NCI-H82 treated with DMSO at 0.1 percent for 48 hours (cell line): ENCODE data around the gene SLC25A6.
"Not testable (repeated sequence)": the region's sequence is repeated elsewhere in the genome, so short reads cannot be mapped to it uniquely, and the experiment has no call there.

Experiments
- DNase-seq: peaks from one replicate; lab custom pipeline; 2025; ENCODE audit not compliant: unreplicated experiment; lab: John Stamatoyannopoulos, UW

Gene SLC25A6

GRCh38 chrX:1390621-1391369 is 1.1 kb downstream of the SLC25A6 start:
- no peak for DNase-seq

- no peak for DNase-seq
Measured at GRCh38 chrX:1389993-1390285, 2.0 kb downstream of the SLC25A6 start.

DNA sequence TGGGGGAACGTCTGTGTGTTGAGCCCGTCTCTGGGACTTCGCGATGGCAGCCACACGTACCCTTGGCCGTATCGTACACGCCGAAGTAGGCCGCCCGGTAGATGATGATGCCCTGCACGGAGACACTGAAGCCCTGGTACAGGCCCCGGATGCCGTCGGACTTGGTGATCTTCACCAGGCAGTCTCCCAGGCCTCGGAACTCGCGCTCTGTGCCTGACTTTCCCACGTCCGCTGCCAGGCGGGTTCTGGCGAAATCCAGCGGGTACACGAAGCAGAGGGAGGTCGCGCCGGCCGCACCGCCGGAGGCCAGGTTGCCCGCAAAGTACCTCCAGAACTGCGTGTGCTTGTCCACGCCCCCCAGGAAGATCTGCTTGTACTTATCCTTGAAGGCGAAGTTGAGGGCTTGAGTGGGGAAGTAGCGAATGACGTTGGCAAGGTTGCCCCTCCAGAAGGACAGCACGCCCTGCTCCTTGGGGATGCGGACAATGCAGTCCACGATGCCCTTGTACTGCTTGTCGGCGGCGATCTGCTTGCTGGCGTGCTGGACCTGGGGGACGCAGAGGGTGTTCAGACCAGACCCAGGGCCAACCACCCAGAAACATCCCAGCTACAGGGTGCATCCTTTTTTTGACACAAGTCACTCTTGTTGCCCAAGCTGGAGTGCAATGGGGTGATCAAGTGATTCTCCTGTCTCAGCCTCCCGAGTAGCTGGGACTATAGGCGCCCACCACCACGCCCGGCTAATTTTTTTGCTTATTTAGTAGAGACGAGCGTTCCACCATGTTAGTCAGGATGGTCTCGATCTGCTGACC is 2.5 kb downstream of the SLC25A6 start:
- no peak for DNase-seq

- DNase-seq, result no peak
Measured at GRCh38 chrX:1388651-1389050, 3.3 kb downstream of the SLC25A6 start.

GRCh38 chrX:1387141-1387776 is 4.7 kb downstream of the SLC25A6 start:
- DNase-seq, result no peak

- DNase-seq, result no peak
Measured at GRCh38 chrX:1386338-1387127, 5.4 kb downstream of the SLC25A6 start.

- no peak for DNase-seq
Measured at GRCh38 chrX:1385253-1386223, 6.4 kb downstream of the SLC25A6 start.

- DNase-seq, result no peak
Measured at GRCh38 chrX:1384658-1385252, 7.2 kb downstream of the SLC25A6 start.

DNA sequence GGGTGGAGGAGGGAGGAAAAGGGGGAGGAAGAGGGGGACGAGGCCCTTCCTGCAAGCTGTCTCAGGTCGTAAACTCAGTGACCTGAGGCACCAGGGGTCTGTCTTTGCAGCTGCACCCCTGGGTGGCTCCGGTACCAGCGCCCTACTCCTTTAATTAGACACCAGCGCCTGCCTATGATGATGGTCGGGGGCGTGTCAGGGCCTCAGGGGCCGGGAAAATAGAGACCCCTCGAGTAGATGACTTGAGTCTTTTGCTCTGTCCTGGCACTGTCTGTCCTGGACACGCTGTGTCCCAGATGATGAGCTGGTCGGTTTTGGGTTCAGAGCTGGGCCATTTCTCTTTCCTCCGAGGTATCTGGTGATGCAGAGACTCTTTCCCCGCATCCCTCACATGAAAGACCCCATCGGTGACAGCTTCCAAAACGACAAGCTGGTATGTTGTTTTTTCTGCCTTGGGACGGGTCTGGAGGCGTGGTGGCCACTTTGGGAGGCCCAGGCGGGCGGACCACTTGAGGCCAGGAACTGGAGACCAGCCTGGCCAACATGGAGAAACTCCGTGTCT is 11.2 kb downstream of the SLC25A6 start:
- no peak for DNase-seq

GRCh38 chrX:1378306-1378759 is 13.6 kb downstream of the SLC25A6 start:
- no peak for DNase-seq

- no peak for DNase-seq
Measured at GRCh38 chrX:1368385-1368698, 23.6 kb downstream of the SLC25A6 start.

GRCh38 chrX:1366363-1366762 is 25.6 kb downstream of the SLC25A6 start:
- not testable (repeated sequence) for DNase-seq

GRCh38 chrX:1361910-1362309 is 30.0 kb downstream of the SLC25A6 start:
- DNase-seq, result no peak

DNA sequence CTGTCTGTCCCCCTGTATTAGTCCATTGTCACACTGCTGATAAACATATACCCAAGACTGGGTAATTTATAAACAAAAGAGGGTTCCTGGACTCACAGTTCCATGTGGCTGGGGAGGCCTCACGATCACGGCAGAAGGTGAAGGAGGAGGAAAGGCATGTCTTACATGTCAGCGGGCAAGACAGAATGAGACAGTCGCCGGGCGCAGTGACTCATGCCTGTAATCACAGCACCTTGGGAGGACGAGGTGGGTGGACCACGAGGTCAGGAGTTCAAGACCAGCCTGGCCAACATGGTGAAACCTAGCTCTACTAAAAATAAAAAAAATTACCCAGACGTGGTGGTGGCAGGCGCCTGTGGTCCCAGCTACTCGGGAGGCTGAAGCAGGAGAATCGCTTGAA is 30.6 kb downstream of the SLC25A6 start:
- no peak for DNase-seq

- DNase-seq, result no peak
Measured at GRCh38 chrX:1360171-1360570, 31.7 kb downstream of the SLC25A6 start.

DNA sequence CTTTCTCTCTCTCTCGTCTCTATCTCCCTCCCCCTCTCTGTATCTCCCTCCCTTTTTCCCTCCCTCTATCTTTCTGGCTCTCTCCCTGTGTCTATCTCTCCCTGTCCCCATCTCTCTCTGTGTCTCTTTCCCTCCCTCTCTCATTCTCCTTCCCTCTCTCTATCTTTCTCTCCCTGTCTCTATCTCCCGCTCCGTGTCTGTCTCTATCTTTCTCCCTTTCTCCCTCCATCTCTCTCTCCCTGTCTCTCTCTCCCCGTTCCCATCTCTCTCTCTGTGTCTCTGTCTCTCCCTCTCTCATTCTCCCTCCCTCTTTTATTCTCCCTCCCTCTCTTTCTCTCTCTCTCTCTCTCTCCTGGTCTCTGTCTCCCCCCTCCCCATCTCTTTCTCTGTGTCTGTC is 32.4 kb downstream of the SLC25A6 start:
- no peak for DNase-seq

GRCh38 chrX:1358793-1359476 is 33.0 kb downstream of the SLC25A6 start:
- no peak for DNase-seq

- no peak for DNase-seq
Measured at GRCh38 chrX:1357993-1358392, 33.9 kb downstream of the SLC25A6 start.
